GM23338 (cell line): ENCODE results near the gene MRPS16. TPM values are rescaled to one million over a fixed set of nuclear protein-coding genes. Genes with fewer than 3 reads are reported as not detected.
A peak's percentile ranks its signal among the peaks of the same experiment; 100 is the strongest.

ENCODE experiments used
- ATAC-seq: fragments of 200-7000 bp; cut with Tn5 transposase; 3 replicates; pipeline ENCODE4 v1.9.1; 2020
- DNase-seq: peaks from one replicate; pipeline ENCODE4 v3.0.0-alpha.2; 2015; ENCODE audit warnings: low spot score
- H2AFZ ChIP-seq: fragments of 200-600 bp; sonication (generic); 2 replicates; pipeline ENCODE4 v1.8.0; 2016; ENCODE audit warnings: antibody characterized with exemption, mild to moderate bottlenecking, moderate library complexity
- H3F3A ChIP-seq: fragments of 200-600 bp; sonication (generic); replicated peaks from 2 replicates; pipeline ENCODE4 v1.8.0; 2017; ENCODE audit warnings: antibody characterized with exemption, mixed run types, low read depth
- H3K27ac ChIP-seq: fragments of 200-600 bp; sonication (generic); 2 replicates; pipeline ENCODE4 v1.6.1; 2016; ENCODE audit warnings: low read depth
- H3K27me3 ChIP-seq: fragments of 200-600 bp; sonication (generic); 2 replicates; pipeline ENCODE4 v1.8.0; 2016; ENCODE audit warnings: mild to moderate bottlenecking, mixed run types, moderate library complexity; ENCODE audit not compliant: insufficient read depth
- H3K36me3 ChIP-seq: fragments of 200-600 bp; sonication (generic); 2 replicates; pipeline ENCODE4 v1.8.0; 2016; ENCODE audit warnings: mild to moderate bottlenecking; ENCODE audit not compliant: insufficient read depth
- H3K4me1 ChIP-seq: fragments of 200-600 bp; sonication (generic); 2 replicates; pipeline ENCODE4 v1.8.0; 2016; ENCODE audit warnings: mild to moderate bottlenecking, moderate library complexity; ENCODE audit not compliant: insufficient read depth
- H3K4me2 ChIP-seq: fragments of 200-600 bp; sonication (generic); 2 replicates; pipeline ENCODE4 v1.7.1; 2017; ENCODE audit warnings: mixed run types
- H3K4me3 ChIP-seq: fragments of 200-600 bp; sonication (generic); 2 replicates; pipeline ENCODE4 v1.6.1; 2016; ENCODE audit warnings: mixed run types
- H3K79me2 ChIP-seq: fragments of 200-600 bp; sonication (generic); replicated peaks from 2 replicates; pipeline ENCODE4 v1.8.0; 2017; ENCODE audit warnings: mild to moderate bottlenecking; ENCODE audit not compliant: insufficient read depth
- H3K9me2 ChIP-seq: fragments of 200-600 bp; sonication (generic); 2 replicates; pipeline ENCODE4 v1.8.0; 2017; ENCODE audit not compliant: insufficient read depth
- H4K20me1 ChIP-seq: fragments of 200-600 bp; sonication (generic); replicated peaks from 2 replicates; pipeline ENCODE4 v1.8.0; 2017; ENCODE audit warnings: mild to moderate bottlenecking; ENCODE audit not compliant: insufficient read depth
- H3K27ac Mint-ChIP-seq: 2 replicates; pipeline ENCODE4 v1.8.0; 2020; ENCODE audit warnings: inconsistent platforms, mild to moderate bottlenecking, moderate library complexity, mixed read lengths
- H3K27me3 Mint-ChIP-seq: 3 replicates; pipeline ENCODE4 v1.8.0; 2022; ENCODE audit warnings: low read depth, mild to moderate bottlenecking, moderate library complexity, mixed read lengths, inconsistent platforms; ENCODE audit not compliant: insufficient read depth, poor library complexity
- H3K36me3 Mint-ChIP-seq: 3 replicates; pipeline ENCODE4 v1.8.0; 2021; ENCODE audit warnings: low read depth, mild to moderate bottlenecking, inconsistent platforms, moderate library complexity, mixed read lengths
- H3K4me1 Mint-ChIP-seq: 3 replicates; pipeline ENCODE4 v1.8.0; 2020; ENCODE audit warnings: mild to moderate bottlenecking, inconsistent platforms, mixed read lengths
- H3K4me3 Mint-ChIP-seq: 3 replicates; pipeline ENCODE4 v1.8.0; 2021; ENCODE audit warnings: moderate library complexity, mild to moderate bottlenecking, inconsistent platforms, mixed read lengths
- H3K9me3 Mint-ChIP-seq: 3 replicates; pipeline ENCODE4 v1.8.0; 2020; ENCODE audit warnings: moderate library complexity, mild to moderate bottlenecking, inconsistent platforms, mixed read lengths
- CREB1 ChIP-seq: fragments of 250-450 bp; sonication (Bioruptor Pico); IDR thresholded peaks from 2 replicates; pipeline ENCODE4 v1.5.0; 2020; ENCODE audit warnings: low read depth, mild to moderate bottlenecking, moderate library complexity
- EZH2 ChIP-seq: fragments of 200-600 bp; sonication (generic); IDR thresholded peaks from one replicate; pipeline ENCODE4 v1.8.0; 2017; ENCODE audit warnings: antibody characterized with exemption, mild to moderate bottlenecking, low read depth; ENCODE audit not compliant: unreplicated experiment
- EZH2phosphoT487 ChIP-seq: fragments of 200-600 bp; sonication (generic); IDR thresholded peaks from one replicate; pipeline ENCODE4 v1.8.1; 2018; ENCODE audit warnings: antibody characterized with exemption; ENCODE audit not compliant: unreplicated experiment
- NANOG ChIP-seq: IDR thresholded peaks from 2 replicates; pipeline ENCODE4 v1.6.1; 2016; ENCODE audit warnings: antibody characterized with exemption, borderline replicate concordance
- POLR2AphosphoS5 ChIP-seq: IDR thresholded peaks from 2 replicates; pipeline ENCODE4 v1.6.1; 2016; ENCODE audit warnings: antibody characterized with exemption, low read depth
- ZNF114 ChIP-seq: fragments of 250-450 bp; sonication (Bioruptor Pico); IDR thresholded peaks from 2 replicates; pipeline ENCODE4 v1.5.0; 2020; ENCODE audit warnings: mild to moderate bottlenecking, moderate library complexity
- polyA plus RNA-seq: library from polyadenylated mRNA; unstranded; fragments of >200 nt; fragmentation: Nextera tagmentation; extraction: Ambion mirVana; gene quantifications from 2 replicates; pipeline ENCODE4 v1.2.1, GENCODE V29; 2016
- total RNA-seq: library from RNA; depleted of rRNA; stranded (reverse); fragments of >200 nt; shearing (Covaris generic); gene quantifications from 2 replicates; pipeline ENCODE4 v1.2.3, GENCODE V29; 2014
- TF ChIP-seq, protein P1 (sequence below): fragments of 250-450 bp; sonication (Bioruptor Pico); IDR thresholded peaks from 2 replicates; pipeline ENCODE4 v1.5.0; 2020; ENCODE audit warnings: mild to moderate bottlenecking, moderate library complexity
- TF ChIP-seq, protein P2 (sequence below): IDR thresholded peaks from 2 replicates; pipeline ENCODE4 v1.6.1; 2016; ENCODE audit warnings: antibody characterized with exemption
- TF ChIP-seq, protein P3 (sequence below), 2 experiments: fragments of 200-600 bp in 1 of 2; sonication (generic) in 1 of 2; conservative IDR thresholded peaks; 2 replicates each; pipeline versions ENCODE4 v1.5.1 to v1.6.1; 2016 to 2017; ENCODE audit warnings: antibody characterized with exemption in 2 of 2, low read depth in 2 of 2, mild to moderate bottlenecking in 2 of 2, moderate library complexity in 1 of 2

MRPS16 gene
- total and polyA plus RNA-seq, 2 experiments from 2014 or later = 83.2 to 173 TPM

DNA sequence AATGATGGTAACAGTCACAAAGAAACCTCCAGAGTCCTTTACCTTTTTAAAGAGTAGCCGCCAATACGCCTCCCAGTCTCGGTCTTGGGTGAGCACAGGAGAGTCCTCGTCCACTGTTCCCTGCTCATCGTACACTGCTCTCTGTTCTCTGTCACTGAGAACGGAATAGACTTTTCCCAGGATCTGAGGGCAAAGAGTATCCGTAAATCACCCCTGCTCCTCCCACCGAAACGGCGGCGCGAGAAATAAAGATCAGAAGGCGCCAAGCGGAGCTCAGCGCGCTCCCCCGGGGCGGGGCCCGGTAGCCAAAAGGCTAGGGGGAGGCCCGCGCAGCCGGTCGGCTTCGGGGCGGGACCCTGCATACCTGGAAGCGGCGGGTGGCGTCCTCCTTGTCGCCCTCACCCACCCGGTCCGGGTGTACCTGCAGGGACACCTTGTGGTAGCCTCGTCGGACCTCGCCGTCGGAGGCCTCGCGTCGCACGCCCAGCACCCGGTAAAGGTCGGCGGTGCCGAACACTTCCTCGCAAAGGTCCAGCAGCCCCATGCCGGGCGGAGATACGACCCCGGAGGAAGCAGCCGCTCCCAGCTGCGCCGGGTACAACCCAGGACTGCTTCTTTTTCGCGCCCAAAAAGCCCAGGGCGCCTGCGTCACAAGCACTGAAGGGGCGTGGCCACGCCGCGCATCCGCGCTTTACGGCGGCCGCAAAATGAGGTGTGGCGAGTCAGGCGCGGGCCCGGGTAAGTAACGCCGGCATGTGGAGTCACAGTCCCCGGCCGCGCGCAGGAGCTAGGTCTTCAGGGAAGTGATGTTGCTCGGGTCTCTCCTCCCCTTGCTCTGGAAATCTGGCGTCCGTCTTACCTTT is 5.6 kb downstream of the MRPS16 start, which contains the start of gene DNAJC9 (continued):
- TF ChIP-seq, protein P1, sequence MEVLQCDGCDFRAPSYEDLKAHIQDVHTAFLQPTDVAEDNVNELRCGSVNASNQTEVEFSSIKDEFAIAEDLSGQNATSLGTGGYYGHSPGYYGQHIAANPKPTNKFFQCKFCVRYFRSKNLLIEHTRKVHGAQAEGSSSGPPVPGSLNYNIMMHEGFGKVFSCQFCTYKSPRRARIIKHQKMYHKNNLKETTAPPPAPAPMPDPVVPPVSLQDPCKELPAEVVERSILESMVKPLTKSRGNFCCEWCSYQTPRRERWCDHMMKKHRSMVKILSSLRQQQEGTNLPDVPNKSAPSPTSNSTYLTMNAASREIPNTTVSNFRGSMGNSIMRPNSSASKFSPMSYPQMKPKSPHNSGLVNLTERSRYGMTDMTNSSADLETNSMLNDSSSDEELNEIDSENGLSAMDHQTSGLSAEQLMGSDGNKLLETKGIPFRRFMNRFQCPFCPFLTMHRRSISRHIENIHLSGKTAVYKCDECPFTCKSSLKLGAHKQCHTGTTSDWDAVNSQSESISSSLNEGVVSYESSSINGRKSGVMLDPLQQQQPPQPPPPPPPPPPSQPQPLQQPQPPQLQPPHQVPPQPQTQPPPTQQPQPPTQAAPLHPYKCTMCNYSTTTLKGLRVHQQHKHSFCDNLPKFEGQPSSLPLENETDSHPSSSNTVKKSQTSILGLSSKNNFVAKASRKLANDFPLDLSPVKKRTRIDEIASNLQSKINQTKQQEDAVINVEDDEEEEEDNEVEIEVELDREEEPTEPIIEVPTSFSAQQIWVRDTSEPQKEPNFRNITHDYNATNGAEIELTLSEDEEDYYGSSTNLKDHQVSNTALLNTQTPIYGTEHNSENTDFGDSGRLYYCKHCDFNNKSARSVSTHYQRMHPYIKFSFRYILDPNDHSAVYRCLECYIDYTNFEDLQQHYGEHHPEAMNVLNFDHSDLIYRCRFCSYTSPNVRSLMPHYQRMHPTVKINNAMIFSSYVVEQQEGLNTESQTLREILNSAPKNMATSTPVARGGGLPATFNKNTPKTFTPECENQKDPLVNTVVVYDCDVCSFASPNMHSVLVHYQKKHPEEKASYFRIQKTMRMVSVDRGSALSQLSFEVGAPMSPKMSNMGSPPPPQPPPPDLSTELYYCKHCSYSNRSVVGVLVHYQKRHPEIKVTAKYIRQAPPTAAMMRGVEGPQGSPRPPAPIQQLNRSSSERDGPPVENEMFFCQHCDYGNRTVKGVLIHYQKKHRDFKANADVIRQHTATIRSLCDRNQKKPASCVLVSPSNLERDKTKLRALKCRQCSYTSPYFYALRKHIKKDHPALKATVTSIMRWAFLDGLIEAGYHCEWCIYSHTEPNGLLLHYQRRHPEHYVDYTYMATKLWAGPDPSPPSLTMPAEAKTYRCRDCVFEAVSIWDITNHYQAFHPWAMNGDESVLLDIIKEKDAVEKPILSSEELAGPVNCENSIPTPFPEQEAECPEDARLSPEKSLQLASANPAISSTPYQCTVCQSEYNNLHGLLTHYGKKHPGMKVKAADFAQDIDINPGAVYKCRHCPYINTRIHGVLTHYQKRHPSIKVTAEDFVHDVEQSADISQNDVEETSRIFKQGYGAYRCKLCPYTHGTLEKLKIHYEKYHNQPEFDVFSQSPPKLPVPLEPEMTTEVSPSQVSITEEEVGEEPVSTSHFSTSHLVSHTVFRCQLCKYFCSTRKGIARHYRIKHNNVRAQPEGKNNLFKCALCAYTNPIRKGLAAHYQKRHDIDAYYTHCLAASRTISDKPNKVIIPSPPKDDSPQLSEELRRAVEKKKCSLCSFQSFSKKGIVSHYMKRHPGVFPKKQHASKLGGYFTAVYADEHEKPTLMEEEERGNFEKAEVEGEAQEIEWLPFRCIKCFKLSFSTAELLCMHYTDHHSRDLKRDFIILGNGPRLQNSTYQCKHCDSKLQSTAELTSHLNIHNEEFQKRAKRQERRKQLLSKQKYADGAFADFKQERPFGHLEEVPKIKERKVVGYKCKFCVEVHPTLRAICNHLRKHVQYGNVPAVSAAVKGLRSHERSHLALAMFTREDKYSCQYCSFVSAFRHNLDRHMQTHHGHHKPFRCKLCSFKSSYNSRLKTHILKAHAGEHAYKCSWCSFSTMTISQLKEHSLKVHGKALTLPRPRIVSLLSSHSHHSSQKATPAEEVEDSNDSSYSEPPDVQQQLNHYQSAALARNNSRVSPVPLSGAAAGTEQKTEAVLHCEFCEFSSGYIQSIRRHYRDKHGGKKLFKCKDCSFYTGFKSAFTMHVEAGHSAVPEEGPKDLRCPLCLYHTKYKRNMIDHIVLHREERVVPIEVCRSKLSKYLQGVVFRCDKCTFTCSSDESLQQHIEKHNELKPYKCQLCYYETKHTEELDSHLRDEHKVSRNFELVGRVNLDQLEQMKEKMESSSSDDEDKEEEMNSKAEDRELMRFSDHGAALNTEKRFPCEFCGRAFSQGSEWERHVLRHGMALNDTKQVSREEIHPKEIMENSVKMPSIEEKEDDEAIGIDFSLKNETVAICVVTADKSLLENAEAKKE (CRISPR knock-in tag) = no peak
- TF ChIP-seq EZH2phosphoT487 = no peak
- TF ChIP-seq CREB1 = peak; percentile 88
- TF ChIP-seq, protein P2, sequence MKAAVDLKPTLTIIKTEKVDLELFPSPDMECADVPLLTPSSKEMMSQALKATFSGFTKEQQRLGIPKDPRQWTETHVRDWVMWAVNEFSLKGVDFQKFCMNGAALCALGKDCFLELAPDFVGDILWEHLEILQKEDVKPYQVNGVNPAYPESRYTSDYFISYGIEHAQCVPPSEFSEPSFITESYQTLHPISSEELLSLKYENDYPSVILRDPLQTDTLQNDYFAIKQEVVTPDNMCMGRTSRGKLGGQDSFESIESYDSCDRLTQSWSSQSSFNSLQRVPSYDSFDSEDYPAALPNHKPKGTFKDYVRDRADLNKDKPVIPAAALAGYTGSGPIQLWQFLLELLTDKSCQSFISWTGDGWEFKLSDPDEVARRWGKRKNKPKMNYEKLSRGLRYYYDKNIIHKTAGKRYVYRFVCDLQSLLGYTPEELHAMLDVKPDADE = peak; percentile 78

DNA sequence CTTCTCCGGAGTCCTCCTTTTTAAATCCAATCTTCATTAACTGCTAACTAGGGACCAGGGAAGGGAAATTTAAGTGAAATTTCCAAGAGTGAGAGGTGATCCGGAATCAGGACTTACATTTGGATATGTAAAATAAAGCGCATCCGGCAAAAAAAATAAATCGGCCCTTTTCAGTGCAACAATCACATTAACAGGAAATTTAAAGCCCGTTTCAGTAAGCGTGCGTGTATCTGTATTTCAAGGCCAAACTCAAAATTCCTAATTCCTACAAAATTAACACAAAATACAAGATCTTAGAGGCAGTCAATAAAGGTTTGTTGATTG is 6.2 kb downstream of the MRPS16 start:
- no peak overlapping the region for H2AFZ ChIP-seq
- H3K27me3 Mint-ChIP-seq = peaks cover 4% of the 10 kb centered on the region
- no peaks in the 10 kb centered on the region for H3K9me3 Mint-ChIP-seq
- TF ChIP-seq ZNF114 = no peak
- TF ChIP-seq EZH2phosphoT487 = no peak
- TF ChIP-seq EZH2 = no peak
- no peak for TF ChIP-seq POLR2AphosphoS5
- TF ChIP-seq, protein P3, sequence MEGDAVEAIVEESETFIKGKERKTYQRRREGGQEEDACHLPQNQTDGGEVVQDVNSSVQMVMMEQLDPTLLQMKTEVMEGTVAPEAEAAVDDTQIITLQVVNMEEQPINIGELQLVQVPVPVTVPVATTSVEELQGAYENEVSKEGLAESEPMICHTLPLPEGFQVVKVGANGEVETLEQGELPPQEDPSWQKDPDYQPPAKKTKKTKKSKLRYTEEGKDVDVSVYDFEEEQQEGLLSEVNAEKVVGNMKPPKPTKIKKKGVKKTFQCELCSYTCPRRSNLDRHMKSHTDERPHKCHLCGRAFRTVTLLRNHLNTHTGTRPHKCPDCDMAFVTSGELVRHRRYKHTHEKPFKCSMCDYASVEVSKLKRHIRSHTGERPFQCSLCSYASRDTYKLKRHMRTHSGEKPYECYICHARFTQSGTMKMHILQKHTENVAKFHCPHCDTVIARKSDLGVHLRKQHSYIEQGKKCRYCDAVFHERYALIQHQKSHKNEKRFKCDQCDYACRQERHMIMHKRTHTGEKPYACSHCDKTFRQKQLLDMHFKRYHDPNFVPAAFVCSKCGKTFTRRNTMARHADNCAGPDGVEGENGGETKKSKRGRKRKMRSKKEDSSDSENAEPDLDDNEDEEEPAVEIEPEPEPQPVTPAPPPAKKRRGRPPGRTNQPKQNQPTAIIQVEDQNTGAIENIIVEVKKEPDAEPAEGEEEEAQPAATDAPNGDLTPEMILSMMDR (conservative IDR thresholded peaks at IDR 0.05; ENCODE audit: low read depth in 2 of 2) = no peak
- TF ChIP-seq NANOG = no peak
- TF ChIP-seq, protein P2 = no peak

More for the DNA sequence above, 6.2 kb downstream of the MRPS16 start:
- H3K4me3 ChIP-seq = peak overlapping the region; percentile 81
- H3K27me3 ChIP-seq = no peaks in the 10 kb centered on the region
- H3K79me2 ChIP-seq = peaks cover 64% of the 10 kb centered on the region
- H3K4me1 Mint-ChIP-seq = peaks cover 23% of the 10 kb centered on the region; the same call in 2 of the 3 replicates
- no peaks in the 10 kb centered on the region; the same call in 1 of the 2 replicates for H4K20me1 ChIP-seq
- peak overlapping the region; percentile 100 for H3K4me3 Mint-ChIP-seq
- H3K9me2 ChIP-seq = no peaks in the 10 kb centered on the region
- H3K27ac Mint-ChIP-seq = peak overlapping the region; percentile 100
- peak overlapping the region; percentile 98 for H3K27ac ChIP-seq
- peaks cover 80% of the 10 kb centered on the region for H3K36me3 Mint-ChIP-seq
- ATAC-seq (no peak), DNase-seq (no peak)
- H3K4me1 ChIP-seq = peaks cover 16% of the 10 kb centered on the region
- peak overlapping the region; percentile 98 for H3K4me2 ChIP-seq
- peaks cover 26% of the 10 kb centered on the region for H3F3A ChIP-seq
- H3K36me3 ChIP-seq = peaks cover 57% of the 10 kb centered on the region
